ENCODE data around the gene ATP6AP1.
"Not testable (repeated sequence)": the region's sequence is repeated elsewhere in the genome, so short reads cannot be mapped to it uniquely, and the experiment has no call there.

ATP6AP1 gene, protein sequence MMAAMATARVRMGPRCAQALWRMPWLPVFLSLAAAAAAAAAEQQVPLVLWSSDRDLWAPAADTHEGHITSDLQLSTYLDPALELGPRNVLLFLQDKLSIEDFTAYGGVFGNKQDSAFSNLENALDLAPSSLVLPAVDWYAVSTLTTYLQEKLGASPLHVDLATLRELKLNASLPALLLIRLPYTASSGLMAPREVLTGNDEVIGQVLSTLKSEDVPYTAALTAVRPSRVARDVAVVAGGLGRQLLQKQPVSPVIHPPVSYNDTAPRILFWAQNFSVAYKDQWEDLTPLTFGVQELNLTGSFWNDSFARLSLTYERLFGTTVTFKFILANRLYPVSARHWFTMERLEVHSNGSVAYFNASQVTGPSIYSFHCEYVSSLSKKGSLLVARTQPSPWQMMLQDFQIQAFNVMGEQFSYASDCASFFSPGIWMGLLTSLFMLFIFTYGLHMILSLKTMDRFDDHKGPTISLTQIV

DNA sequence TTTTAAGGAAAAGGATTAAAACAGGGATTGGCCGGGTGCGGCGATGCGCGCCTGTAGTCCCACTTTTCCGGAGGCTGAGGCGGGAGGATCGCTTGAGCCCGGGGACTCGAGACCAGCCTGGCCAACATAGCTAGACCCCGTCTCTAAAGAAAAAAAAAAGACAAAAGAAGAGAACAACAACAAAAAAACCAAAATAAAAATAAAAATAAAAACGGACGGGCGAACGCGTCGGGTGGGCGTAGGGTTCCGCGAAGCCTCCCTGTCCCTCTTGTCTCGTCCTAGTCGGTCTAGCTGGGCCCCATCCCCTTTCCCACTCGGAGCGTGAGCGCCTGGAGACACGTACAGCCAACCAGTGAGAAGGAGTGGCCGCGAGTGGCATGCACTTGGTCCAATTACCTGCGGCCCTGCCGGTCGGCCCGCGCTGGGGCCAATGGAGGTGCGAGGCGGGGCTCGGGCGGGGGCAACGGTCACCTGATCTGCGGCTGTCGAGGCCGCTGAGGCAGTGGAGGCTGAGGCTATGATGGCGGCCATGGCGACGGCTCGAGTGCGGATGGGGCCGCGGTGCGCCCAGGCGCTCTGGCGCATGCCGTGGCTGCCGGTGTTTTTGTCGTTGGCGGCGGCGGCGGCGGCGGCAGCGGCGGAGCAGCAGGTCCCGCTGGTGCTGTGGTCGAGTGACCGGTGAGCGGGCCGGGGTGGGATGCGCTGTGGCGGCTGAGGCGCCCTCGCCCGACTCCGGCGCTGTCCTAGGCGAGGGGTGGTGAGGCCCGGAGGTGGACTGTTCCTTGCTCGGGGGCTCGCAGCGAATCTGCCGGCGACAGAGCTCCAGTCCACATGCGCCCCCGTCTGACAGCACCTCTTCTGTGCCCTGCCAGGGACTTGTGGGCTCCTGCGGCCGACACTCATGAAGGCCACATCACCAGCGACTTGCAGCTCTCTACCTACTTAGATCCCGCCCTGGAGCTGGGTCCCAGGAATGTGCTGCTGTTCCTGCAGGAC is at the start of gene ATP6AP1:
TSS of gene ATP6AP1 (plus strand) at position 502 of the 996 bp plus-strand sequence. CDS start at position 518, 16 bp downstream.
- peak; percentile 92 for DNase-seq

DNA sequence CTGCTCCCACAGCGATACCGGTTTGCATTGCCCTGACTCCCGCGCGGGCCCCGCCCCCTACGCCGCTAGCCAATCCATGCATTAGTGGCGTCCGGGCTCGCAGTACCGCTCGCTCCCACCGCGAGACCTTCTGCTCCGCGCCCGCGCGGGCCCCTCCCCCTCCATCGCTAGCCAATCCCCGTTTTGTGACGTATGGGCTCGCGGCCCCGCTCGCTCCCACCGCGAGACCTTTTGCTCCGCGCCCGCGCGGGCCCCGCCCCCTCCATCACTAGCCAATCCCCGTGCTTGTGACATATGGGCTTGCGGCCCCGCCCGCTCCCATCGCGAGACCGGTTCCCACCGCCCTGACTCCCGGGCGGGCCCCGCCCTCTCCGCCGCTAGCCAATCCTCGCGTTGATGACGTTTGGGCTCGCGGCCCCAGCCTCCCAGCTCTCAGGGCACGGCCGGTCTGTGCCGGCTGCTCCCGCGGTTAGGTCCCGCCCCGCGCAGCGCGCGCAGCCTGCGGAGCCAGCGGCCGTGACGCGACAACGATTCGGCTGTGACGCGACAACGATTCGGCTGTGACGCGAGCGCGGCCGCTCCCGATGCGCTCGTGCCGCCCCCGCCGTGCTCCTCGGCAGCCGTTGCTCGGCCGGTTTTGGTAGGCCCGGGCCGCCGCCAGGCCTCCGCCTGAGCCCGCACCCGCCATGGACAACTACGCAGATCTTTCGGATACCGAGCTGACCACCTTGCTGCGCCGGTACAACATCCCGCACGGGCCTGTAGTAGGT is 49.5 kb upstream of the ATP6AP1 start, which contains the start of gene EMD:
TSS of gene EMD (plus strand) at position 497 of the 770 bp plus-strand sequence. CDS start at position 687, 190 bp downstream.
- peak; percentile 98 for DNase-seq

DNA sequence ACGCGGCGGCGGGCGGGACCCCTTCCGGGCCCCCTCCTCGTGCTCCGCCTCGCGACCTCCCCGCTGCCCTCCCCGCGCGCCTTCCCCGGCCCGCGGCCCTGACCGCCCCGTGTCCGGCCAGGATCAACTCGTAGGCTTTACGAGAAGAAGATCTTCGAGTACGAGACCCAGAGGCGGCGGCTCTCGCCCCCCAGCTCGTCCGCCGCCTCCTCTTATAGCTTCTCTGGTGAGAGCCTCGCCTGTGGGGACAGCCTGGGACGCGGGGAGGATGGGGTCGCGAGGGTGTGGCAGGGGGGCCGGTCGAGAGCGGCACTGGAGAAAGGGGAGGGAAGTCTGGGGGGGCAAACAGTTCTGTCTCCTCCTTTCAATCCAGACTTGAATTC is 48.9 kb upstream of the ATP6AP1 start:
- no peak for DNase-seq

DNA sequence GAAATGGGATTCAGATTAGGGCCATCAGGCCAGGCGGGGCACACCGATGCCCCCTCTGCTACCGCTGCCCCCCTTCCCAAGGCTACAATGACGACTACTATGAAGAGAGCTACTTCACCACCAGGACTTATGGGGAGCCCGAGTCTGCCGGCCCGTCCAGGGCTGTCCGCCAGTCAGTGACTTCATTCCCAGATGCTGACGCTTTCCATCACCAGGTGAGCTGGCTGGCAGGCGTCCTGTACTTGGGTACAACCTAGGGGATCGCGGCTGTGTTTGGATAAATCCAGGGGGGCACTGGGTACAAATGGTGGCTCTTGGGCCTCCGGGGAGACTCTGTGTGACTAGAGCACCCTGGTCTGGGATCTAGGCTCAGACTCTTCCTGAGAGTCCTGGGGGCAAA is 48.3 kb upstream of the ATP6AP1 start:
- no peak for DNase-seq

DNA sequence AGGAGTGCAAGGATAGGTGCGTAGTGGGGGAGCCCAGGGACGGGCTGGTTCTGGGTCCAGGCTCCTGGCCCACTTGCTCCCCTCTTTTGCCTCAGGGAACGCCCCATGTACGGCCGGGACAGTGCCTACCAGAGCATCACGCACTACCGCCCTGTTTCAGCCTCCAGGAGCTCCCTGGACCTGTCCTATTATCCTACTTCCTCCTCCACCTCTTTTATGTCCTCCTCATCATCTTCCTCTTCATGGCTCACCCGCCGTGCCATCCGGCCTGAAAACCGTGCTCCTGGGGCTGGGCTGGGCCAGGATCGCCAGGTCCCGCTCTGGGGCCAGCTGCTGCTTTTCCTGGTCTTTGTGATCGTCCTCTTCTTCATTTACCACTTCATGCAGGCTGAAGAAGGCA is 47.7 kb upstream of the ATP6AP1 start:
- DNase-seq, result no peak

DNA sequence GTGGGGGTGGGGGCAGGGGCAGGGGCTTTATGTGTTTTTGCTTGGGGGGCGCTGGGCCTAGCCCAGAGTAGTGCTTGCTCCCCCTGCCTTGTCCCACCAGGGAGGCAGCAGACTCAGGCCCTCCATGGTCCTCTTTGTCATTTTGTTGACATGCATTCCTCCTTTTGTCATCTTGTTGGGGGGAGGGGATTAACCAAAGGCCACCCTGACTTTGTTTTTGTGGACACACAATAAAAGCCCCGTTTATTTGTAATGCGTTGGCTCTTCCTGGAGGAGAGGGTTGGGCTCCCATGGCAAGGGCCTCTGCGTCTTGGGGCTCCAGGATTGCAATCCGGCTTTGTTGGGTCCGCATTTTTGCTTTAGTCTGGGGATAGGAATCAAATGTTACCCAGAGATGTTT is 47.2 kb upstream of the ATP6AP1 start:
- no peak for DNase-seq

DNA sequence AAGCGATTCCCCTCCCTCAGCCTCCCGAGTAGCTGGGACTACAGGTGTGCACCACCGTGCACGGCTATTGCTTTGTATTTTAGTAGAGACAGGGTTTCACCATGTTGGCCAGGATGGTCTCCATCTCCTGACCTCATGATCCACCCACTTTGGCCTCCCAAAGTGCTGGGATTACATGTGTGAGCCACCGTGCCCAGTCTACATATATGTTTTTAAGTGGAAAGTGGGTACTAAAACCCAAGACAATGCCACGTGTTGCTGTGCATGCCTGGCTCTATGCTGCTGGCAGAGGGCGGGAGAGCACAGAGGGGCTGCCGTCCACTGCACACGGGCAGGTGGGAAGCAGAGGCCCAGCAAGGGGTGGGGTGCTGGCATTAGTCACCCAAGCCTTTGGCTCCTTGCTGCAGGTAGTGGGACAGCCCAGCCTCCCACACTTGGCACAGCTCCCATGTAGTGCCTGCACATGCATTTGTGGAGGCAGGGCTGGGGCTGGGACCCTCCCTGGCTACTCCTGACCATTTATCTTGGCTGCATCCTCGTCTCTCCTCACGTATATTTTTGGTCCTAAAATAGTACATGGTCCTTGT is 45.9 kb upstream of the ATP6AP1 start:
- DNase-seq, result no peak

DNA sequence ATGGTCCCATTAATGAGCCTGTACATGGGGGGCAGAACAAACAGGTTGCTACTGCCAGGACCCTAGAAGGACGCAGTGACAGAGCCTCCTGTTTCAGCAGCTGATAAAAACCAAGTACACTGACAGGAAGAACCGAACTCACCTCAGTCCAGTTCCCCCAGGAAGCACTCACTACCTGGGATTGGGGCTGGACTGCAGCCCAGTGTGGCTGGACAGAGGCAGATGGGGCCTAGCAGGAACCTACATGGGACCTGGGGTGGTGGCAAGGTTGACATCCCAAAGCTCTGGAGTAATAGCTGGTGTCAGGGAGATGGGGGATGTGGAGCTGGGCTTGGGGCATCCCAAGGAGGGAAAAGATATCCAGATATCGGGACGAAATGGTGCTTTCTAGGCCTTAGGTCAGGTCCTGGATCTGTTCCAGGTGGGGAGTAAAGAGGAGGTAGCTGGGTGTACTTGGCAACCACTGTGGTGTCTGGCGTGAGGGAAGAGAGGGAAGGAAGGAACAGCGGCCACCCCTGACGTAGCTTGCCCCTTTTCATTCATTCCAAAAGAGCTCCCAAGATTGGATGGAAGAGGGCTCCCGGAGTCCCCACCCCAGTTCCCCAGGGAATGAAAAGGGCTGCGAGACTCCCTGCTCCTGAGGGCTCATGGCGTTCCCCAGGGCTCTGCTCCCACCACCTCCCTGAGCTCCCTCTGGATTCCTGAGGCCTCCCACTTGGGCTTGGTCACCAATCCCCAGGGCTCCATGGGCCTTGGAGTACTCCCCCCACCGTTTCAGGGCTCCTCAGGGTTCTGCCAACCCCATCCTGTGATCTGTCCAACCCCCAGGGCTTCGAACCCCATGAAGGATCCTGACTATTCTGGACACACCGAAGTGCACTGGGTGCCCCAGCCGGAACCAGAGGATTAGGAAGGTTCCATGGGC is 44.9 kb upstream of the ATP6AP1 start:
- no peak for DNase-seq

DNA sequence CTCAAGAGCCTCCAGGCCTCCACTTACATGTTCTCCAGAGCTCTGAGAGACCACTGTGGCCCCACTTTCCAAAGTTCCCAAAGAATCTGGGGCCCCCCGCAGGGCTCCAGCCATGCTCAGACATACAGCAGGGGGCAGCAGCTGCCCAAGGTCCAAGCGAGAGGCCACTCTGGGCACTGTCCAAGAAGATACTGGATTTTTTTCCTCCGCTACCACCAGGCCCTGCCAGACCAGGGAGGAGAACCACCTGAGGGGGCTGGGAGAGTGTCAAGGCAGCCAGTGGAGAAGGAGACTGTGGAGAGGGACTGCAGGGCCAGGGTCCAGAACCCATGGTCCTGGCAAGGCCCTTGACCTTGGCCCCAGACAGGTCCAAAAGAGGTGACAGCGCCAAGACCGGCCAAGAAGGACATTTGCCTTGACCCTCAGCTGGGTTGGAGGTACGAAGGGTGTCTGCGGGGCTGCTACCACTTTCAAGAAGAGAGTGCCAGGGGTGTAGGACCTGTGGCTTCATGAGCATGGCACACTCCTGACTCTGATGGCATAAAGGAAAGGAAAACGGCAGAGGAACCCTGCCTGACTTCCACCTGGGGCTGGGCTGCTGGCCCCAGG is 44.1 kb upstream of the ATP6AP1 start:
- no peak for DNase-seq

DNA sequence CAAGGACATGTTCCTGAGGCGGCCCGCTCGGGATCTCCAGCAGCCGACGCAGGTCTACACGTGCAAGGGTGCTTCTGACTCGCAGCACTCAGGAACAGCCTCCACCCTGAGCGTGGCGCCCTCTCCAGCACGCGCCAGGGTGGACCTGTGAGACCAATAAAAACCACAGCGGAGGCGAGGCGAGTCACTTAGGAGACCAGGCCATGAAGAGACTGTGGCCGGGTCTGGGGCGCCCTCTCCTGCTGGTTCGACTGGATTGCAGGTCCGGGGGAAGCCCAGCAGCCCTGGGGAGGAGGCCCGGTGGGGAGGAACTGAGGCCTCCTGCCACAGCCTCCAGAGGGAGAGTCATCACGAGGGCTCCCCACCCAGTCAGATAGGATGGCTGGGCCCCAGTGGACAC is 40.4 kb upstream of the ATP6AP1 start:
- DNase-seq, result not testable (repeated sequence)

DNA sequence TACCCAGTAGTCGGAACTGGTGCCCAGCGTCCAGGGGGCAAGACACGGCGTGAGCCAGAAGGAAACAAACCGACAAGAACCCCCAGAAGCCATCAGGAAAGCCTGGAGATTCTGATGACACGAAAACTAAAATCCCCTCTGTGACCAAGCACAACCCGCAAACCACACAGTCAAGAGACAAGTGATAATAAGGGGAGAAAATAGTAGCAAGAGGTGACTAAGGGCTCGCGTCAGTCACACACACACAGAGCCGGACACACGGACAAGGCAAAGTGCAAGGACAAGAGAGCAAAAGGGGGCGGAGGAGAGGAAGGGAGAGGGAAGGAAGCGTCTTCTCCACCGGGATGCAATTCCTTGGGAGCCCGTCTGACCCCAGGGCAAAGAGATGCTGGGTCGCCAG is 39.8 kb upstream of the ATP6AP1 start:
- not testable (repeated sequence) for DNase-seq

DNA sequence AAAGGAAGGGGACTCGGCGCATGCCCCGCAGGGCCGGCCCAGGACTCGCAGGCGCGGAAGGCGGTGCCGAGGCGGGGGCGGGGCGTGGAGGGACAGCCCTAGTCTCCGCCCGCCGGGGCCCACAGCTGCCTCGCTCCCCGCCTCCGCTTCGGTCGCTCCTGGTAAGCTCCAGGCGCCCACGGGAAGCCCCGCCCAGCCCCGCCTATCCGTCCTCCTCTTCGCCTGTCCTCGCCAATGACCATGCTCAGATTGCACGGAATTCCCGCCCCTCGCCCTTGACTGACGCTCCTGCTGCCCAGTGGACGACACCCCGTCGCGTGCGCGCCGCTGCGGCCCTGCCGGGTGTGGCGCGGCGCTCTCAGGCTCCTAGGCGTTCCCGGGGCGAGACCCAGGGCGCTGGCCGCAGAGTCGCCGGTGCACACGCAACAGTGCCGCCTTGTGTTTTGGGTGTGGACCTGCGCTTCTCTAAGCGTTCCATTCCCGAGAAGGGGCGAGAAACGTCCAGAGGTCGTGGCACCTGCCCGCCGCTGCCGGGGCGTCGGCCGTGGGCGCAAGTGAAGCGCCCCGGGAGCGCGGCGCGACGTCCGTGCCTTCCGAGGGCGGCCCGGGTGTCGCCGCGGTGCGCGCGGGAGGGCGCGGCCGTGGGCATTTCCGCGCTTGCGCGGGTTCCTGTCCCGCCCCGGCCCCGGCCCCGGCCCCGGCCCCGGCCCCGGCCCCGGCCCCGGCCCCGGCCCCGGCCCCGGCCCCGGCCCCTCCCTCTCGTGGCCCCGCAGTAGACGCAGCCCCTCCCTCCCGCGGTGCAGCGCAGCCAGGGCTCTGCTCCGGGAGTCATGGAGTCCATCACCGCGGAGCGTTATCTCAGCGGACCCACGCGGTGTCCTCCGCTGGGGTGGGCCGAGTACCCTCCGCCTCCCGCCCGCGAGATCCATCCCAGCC is 38.4 kb upstream of the ATP6AP1 start:
- peak; percentile 49 for DNase-seq

DNA sequence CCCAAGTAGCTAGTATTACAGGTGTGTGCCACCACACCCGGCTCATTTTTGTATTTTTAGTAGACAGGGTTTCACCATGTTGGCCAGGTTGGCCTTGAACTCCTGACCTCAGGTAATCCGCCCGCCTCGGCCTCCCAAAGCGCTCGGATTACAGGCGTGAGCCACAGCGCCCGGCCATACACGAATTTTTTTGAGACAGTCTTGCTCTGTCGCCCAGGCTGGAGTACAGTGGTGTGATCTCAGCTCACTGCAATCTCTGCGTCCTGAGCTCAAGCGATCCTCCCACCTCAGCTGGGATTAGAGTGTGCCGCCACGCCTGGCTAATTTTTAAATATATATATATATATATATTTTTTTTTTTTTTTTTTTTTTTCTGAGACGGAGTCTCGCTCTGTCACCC is 32.1 kb upstream of the ATP6AP1 start:
- not testable (repeated sequence) for DNase-seq

DNA sequence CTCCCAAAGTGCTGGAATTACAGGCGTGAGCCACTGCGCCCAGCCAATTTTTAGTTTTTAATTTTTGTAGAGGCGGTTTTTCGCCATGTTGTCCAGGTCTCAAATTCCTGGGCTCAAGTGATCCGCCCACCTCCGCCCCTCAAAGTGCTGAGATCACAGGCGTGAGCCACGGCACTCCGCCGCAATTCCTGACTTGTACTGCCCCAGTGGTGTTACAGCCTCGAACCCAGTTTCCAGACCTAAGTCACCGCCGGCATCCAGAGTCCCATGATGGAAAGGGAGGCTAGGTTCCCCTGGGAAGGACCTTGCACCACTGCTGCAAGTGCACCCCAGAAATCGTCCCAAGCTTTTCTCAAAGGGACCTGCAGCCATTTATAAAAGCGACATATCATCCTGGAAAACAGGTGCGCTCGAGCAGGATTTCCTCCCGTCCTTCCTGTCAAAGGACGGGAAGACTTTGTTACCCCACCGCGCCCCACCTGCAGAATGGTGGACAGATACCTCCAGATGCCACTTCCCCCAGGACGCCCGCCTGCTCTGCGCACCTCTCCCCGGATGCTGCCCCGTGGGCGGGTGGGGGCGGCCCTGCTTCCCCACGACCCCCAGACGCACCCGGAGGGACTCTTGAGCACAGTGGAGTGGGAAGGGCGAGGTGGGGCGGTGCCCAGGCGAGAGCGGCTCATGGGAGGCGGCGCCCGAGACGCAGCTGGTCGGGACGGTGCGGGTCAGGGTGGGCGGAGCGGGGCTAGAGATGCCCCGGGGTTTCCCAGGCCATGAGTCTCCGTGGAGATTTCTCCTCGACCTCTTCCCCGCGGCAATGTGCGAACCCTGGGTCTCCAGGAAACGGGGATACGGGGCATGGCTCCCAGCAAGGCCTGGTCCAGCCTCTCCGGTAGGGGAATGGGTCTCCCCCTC is 31.2 kb upstream of the ATP6AP1 start:
- peak; percentile 65 for DNase-seq

DNA sequence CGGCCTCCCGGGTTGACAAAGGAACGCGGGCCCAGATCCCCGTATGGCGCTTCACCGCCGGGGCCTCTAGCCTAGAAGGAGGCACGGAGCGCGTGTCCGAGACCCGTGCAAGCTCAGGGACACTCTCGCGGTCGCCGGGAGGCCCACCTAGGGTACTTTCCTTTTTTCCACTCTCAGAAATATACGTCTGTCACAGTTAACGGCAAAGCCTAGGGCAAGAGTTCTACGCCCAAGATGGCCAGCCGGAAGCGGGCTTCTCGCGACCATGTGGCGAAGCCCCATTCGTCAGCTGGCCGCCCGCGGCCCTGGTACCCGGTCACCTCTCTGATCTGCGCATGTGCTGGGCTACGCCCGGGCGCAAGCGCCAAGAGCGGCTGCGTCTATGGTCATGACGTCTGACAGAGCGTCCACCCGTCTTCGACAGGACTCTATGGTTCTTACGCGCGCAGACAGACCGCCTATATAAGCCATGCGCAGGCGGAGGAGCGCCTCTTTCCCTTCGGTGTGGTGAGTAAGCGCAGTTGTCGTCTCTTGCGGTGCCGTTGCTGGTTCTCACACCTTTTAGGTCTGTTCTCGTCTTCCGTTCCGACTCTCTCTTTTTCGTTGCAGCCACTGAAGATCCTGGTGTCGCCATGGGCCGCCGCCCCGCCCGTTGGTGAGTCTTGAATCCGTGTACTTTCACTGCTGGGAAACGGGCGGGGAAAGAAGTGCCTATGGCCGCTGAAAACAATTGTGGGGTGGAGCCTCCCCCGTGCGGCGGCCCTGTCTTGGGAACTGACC is 30.4 kb upstream of the ATP6AP1 start, which contains the start of gene RPL10:
TSS of gene RPL10 (plus strand) at position 490 of the 780 bp plus-strand sequence. CDS start at position 633, 143 bp downstream.
- DNase-seq, result peak; percentile 95

DNA sequence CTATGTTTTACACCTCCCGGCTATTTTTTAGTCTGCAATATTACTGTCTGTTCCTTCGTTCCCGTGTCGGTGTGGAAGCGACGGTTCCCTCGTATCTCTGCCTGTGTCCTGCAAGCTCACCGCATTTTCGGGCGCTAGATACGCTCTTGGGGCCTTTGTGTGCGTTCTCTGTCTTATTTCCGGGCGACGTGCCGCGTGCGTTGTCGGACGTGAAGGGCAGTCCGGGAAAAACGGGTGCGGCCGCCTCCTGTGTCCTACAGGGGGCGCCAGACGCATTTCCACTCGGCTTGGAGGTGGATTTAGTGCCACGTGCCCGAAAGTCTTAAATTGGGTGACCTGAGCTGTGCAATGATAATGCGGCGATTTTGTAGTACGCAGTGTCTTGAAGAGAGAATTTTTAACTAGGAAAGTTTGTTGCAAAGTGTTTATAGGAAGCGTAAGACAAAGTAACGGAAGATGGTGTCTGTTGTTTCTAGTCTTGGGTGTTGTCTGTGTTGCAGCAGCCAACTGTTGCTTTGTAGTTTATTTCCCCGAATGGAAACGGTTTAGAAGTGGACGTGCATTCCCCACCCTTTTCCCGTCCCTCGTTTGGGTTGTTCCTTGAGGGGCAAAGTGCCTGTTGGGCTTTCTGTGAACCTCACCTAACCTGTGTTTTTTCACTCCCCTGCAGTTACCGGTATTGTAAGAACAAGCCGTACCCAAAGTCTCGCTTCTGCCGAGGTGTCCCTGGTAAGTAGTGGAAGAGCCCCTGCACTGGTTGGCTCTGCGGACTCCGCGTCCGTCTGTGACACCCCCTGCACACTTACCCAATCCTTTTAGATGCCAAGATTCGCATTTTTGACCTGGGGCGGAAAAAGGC is 29.6 kb upstream of the ATP6AP1 start:
- peak; percentile 87 for DNase-seq
